LNCAP (cell line): ENCODE data around the gene C17orf67.

ENCODE experiments used
- TF ChIP-seq, protein P1 (sequence below): fragments of 450-650 bp; IDR thresholded peaks from 2 replicates; pipeline ENCODE4 v1.5.1; 2017; ENCODE audit warnings: mild to moderate bottlenecking

C17orf67 gene

DNA sequence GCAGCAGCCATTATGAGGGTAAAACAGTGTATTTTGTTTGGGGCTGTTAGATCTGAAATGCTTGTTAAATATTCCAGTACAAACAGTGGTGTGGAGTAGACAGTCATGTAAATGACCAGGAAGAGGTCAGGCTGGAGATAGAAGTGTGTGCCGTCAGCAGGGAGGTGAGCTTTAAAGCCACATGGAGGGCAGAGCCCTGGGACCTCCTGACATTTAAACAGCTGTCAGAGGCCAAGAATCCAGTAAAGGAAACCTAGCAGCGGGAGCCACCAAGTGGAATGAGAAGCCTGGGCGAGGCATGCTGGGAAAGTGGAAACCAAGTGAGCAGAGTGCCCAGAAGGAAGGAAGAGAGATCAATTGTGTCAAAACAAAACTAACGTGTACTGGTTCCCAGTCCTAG, 26.8 kb downstream of the C17orf67 start:
- TF ChIP-seq, protein P1, sequence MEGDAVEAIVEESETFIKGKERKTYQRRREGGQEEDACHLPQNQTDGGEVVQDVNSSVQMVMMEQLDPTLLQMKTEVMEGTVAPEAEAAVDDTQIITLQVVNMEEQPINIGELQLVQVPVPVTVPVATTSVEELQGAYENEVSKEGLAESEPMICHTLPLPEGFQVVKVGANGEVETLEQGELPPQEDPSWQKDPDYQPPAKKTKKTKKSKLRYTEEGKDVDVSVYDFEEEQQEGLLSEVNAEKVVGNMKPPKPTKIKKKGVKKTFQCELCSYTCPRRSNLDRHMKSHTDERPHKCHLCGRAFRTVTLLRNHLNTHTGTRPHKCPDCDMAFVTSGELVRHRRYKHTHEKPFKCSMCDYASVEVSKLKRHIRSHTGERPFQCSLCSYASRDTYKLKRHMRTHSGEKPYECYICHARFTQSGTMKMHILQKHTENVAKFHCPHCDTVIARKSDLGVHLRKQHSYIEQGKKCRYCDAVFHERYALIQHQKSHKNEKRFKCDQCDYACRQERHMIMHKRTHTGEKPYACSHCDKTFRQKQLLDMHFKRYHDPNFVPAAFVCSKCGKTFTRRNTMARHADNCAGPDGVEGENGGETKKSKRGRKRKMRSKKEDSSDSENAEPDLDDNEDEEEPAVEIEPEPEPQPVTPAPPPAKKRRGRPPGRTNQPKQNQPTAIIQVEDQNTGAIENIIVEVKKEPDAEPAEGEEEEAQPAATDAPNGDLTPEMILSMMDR: no peak

DNA sequence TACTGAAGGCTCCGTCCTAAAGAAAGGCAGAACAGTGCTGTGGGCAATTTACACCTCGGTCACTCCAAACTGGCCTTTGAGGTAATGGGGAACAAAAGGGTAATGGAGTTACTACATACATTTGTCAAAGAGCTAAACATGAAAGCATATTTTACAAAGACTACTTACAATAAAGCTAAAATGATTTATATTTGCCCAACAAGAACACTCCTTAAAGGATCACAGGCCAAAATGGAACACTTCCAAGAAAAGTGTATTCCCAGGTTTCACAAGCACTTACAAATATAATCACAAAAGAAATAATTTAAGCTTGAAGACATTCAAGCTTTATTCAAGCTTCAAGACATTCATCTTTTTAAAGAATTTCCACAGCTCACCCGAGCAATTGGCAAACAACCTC, 29.3 kb downstream of the C17orf67 start:
- TF ChIP-seq, protein P1: no peak

DNA sequence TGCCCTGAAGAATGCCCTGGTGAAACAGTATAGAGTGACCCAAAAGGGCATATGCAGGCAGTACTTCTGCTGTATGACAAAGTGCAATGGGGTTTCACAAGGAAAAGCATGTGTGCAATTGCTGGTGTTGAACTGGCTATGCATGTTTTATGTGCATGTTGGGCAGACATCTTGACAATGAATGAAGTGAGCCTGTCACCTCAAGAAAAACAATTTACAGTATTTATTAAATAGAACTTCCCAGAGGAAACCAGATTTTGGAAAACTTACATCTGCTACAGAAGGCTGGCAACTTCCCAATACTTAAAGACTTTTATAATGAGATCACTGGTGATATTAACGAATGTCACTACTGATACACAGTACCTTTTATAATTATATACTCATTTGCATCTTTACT, 30.6 kb downstream of the C17orf67 start:
- TF ChIP-seq, protein P1: no peak

DNA sequence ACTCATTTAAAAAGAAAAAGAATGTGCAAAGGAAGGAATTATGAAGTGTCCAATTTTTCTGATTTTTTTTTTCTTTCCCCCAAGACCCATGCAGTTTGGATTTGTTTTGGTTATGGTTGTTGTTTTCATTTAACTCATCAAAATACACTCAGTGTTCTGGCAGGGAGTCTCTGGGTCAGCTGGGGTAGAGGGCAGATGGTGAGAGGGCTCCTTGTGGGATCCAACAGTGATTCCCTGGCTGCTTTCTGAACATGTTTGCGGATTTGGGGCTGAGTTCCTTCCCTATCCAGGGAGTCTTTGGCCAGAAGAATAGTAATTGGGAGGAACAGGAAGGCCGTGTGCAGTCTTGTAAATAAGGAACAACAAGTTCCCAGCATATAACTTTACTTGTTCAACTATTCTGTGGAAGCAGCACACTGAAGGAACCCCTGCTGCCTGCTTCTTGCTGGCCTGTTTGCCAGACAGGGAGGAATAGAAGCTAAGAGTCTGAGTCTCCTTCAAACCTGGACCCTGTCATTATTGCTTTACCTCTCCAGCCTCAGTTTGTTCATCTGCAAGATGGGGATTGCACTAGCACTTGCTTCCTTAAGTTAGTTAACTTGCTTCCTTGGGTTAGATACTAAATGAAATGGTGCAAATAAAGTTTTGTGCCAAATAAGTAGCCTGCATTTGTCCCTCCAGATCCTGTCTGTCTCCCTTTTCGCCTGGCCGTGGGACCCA, 32.1 kb downstream of the C17orf67 start:
- TF ChIP-seq, protein P1: no peak

DNA sequence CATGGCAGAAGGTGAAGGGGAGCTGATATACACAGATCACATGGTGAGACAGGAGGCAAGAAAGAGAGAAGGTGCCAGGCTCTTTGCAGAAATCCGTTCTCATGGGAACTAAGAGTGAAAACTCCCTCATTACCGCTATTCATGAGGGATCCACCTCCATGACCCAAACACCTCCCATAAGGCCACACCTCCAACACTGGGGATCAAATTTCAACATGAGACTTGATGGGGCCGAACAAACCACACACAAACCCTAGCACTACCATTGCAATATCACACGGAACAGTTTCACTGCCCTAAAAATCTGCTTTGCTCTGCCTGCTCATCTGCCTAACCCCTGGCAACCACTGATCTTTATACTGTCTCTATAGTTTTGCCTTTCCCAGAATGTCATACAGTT, 34.8 kb downstream of the C17orf67 start:
- TF ChIP-seq, protein P1: no peak

DNA sequence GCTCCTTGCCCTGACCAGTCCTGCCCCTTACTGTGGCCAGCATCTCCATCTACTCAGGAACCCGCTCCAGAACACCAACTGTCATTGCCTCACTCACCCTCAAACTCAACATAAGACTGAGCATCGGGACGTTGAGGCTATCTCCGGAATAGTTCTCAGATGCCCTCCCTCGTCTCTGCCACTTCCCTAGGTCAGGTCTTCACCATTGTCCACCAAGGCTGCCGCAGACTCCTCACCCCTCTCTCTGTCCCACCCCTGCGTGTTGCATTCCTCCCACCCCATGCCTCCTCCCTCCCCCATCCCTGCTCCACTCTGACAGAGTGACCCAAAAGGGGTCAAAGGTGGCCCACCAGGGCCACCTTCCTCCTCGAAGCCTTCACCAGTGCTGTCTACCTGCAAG, 37.2 kb downstream of the C17orf67 start:
- TF ChIP-seq, protein P1: no peak

DNA sequence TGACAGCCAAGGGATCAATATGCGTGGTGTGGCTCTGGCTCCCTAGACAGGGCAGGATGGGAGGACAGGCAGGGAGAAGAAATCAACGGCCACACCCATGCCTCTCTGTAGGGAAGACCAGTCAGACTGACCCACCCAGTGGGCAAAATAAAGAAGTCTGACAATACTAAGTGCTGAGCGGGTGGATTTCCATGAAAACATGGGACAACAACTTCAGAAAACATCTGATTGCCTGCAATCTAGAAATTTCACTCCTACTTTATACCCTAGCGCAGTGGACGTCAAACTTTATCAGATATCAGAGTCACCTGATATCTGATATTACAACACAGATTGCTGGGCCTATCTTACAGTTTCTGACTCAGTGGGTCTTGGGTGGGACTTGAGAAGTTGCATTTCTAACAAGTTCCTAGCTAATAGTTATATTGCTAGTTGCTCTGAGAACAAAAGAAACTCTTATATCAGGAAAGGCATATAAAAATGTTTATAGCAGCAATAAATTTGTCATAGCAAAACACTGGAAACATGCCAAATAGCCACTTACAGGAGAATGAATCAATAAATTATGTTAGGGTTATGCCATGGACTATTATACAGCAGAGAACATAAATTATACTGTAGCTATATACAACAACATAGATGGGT, 38.4 kb downstream of the C17orf67 start:
- TF ChIP-seq, protein P1: no peak
